C1 segment of cervical spinal cord (tissue), 14 donors: ENCODE measurements around the gene ATP11A.
"Not testable (repeated sequence)": the region's sequence is repeated elsewhere in the genome, so short reads cannot be mapped to it uniquely, and the experiment has no call there.

Source experiments
- DNase-seq, 14 donors: peaks; one replicate each; lab custom pipeline; 2025; lab: John Stamatoyannopoulos, UW

Gene ATP11A

GRCh38 chr13:112773601-112774447 is 84.0 kb downstream of the ATP11A start:
- no peak for DNase-seq

GRCh38 chr13:112774448-112774792 is 84.6 kb downstream of the ATP11A start:
- DNase-seq, result no peak

- no peak for DNase-seq
These were observed 85.2 kb downstream of the ATP11A start for GRCh38 chr13:112774829-112775565.

DNA sequence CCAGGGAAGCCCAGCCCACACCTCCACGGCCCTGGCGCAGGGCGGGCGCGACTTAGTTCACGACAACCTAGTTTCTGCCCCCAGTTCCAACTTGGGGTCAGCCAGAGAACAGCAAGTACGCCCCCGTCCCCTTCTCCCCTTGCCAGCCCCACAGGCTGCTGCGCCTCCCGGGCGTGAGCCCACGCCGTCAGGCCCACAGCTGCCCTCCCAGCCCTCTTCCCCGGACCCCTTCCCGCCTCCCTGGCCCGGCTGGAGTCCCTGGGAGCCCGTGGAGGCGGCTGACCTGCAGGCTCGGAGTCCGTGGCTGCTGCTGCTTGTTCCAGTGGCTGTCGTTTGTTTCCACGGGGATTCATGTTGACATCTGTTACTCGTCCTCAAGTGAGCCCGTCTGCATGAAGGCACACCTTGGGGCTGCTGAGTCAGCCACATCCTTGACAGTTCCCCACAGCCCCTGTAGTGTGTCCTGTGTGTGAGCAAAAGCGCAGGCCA is 86.0 kb downstream of the ATP11A start:
- no peak for DNase-seq

DNA sequence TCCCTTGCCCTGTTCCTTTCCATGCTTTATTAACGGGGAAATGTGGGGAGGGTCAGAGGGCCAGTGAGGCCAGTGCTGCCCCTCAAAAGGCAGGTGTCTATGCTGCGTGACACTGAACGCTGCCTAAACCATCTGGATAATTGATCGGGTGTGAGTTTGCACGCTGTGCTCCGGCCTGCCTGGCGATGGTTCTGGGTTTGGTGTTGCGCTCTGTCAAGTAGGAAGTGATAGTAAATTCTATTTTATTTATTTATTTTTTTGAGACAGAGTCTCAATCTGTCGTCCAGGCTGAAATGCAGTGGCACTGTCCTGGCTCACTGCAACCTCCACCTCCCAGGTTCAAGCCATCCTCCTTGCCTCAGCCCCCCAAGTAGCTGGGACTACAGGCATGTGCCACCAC is 86.5 kb downstream of the ATP11A start:
- DNase-seq, result no peak

- no peak for DNase-seq
These were observed 87.1 kb downstream of the ATP11A start for GRCh38 chr13:112776971-112777370.

- no peak for DNase-seq
These were observed 88.0 kb downstream of the ATP11A start for GRCh38 chr13:112777637-112778406.

DNA sequence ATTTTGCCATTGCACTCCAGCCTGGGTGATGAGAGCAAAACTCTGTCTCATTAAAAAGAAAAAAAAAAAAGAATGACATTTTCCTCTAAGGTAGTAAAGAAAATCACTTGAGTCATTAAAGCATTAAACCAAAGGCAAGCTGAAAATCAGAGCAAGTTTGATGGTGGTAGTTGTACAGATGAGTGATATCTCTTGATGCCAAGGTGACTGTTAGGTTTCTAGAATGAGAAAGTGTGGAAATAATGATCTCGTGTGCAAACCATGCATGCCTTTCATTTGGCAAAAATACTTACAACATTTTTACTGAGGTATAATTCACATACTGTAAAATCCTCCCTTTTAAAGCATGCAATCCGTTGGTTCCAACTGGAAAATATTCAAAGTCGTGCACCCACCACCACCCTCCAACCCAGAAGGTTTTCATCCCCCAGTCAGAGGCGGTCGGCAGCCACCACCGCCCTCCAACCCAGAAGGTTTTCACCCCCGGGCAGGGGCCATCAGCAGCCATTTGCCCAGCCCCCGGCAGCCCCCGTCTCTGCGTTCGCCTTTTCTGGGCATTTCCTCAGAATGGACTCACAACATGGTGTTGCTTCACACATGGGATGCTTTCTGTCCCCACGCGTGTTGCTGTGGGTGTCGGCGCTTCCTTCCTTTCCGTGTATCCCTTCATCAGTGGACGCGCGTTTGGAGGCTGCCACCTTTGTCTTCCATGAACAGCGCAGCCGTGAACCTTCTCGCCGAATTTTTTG is 90.2 kb downstream of the ATP11A start:
- no peak for DNase-seq

DNA sequence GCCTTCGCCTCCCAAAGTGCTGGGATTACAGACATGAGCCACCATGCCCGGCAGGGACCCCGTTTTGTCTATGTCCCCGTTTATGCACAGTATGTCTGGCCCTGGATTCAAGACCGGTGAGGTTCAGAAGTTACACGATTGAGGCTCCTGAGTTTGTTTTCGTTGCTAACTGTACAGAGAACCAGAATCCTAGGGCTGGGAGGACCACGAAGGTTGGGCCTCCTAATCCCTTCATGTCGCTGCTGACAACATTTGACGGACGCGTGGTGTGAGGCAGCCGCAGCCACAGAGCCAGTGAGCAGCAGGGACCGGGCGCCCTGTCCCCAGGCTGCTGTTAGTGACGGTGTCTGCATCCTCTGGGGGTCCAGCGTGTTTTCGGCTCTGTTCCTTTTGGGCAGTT is 91.4 kb downstream of the ATP11A start:
- DNase-seq, result no peak

- peak in 10 of 14 donors; percentile 30 to 66 (median 48) for DNase-seq
These were observed 92.1 kb downstream of the ATP11A start for GRCh38 chr13:112781881-112782361.

GRCh38 chr13:112782429-112783010 is 92.7 kb downstream of the ATP11A start:
- no peak for DNase-seq

GRCh38 chr13:112783135-112783977 is 93.5 kb downstream of the ATP11A start:
- DNase-seq, result no peak

DNA sequence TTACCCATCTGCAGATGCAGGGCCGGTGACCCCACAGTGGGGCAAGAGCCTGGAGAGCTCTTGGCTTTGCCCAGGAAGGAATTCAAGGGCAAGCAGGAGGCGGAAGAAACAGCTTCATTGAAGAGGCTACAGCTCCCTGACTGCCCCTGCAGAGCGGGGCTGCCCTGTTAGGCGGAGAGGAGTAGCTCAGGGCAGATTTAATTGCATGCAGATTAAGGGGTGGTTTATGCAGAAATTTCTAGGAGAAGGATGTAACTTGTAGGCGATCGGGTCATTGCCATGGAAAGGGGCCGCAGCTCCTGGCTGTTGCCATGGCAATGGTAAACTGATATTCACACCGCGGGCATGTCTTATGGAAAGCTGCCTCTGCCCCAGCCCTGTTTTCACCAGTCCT is 94.1 kb downstream of the ATP11A start:
- no peak for DNase-seq

- DNase-seq, result no peak
These were observed 95.1 kb downstream of the ATP11A start for GRCh38 chr13:112784811-112785482.

DNA sequence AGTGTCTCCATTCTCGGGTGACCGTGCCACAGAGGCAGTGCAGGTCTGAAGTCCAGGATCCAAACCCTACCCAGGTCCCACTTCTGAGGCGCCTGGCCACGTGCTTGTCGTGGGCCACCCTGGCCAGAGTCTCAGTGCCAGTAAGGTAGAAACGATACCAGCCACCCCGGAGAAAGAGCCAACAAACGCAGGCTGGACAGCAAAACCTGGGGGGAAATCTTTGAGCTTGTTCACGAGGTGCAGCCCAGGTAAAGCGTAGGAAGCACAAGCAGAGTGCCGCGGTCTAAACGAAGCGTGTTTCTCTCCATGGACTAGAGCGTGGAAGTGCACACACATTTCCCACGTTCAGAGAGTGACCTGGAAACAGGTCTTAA is 95.6 kb downstream of the ATP11A start:
- no peak for DNase-seq

DNA sequence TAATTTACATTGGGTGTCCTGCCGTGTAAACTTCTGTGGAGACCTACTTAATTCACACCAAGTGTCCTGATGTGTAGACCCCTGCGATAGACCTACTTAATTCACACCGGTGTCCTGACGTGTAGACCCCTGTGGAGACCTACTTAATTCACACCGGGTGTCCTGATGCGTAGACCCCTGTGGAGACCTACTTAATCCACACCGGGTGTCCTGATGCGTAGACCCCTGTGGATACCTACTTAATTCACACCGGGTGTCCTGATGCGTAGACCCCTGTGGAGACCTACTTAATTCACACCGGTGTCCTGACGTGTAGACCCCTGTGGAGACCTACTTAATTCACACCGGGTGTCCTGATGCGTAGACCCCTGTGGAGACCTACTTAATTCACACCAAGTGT is 97.0 kb downstream of the ATP11A start:
- DNase-seq, result not testable (repeated sequence)

DNA sequence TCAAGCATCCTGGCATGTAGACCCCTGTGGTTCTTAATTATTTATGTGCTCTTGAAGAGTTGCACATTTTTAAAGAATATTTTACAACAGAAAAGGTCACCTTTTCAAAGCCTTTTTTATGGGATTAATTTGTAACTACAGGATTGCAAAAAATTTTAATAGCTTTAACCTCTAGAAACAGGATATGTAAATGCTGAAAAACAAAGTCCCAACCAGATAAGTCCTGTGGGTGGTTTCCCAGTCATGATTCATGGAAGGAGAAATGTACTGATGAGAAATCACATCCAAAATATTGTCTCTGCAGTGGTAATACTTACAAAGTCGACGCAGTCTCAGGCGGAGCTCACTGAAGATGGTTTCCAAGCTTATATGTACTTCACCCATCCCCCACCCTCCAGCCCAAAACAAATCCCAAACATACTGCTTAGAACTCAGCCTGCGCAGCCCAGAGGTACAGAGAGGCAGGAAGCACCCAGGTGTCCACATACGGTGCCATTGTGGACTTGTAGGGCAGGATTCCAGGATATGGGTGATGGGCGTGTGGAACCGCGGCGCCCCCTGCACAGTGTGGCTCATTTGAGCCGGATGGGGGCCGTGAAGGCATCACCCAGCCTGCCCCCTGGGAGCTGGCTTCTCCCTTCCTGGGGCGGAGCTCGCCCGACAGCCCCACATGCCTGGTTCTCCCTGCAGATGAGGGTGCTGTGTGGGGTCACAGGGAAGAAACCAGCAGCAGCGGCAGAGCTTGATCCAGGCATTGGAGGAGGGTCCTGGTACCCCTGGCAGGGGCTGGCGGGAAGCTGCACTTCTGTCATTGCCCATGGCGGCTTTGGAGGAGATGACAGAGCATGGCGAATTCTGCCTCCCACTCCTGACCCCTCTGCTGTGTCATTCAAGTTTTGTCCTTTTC is 101.2 kb downstream of the ATP11A start:
- DNase-seq, result no peak
